Fibroblast of upper back skin (primary cell): ENCODE measurements around the gene GAGE10.
A peak's percentile ranks its signal among the peaks of the same experiment; 100 is the strongest.

Experiments used
- DNase-seq: peaks from one replicate; pipeline ENCODE4 v3.0.0-alpha.2; 2013

The GAGE10 gene, protein sequence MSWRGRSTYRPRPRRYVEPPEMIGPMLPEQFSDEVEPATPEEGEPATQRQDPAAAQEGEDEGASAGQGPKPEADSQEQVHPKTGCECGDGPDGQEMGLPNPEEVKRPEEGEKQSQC

DNA sequence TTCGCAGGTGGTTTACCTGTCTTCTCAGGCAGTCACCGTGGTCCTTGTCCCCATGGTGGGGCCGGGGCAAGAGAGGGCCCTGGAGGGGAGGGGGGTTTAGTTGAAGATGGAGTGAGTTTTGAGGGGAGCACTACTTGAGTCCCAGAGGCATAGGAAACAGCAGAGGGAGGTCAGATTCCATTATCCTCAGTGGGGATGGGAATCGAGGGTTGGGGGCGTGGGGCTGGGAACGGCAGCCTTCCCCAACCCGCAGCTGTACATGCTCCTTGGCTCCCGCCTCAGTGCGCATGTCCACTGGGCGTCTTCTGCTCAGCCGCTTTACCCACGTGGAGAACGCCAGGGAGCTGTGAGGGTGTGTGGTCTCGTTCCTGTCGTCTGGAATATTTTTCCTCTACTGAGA, at the start of gene GAGE10:
TSS of gene GAGE10 (plus strand) at position 301 of the 400 bp plus-strand sequence. CDS start 1,214 bp downstream, outside the sequence.
- no peak for DNase-seq

DNA sequence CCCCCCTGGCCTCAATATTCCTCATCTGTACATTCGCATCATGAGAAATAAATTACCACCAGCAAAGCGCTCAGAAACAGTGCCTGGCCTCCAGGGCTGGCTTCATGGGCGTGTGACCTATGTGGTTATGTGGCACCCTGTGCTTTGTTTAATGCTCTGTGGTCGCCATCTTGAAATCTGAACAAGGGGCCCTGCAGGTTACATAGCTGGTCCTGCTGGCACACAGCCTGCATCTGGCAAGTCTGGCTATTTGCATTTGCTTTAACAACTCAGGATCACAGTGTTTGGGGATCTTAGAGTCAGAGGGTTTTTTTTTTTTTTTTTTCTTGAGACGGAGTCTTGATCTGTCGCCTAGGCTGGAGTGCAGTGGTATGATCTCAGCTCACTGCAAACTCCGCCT, 48.8 kb upstream of the GAGE10 start:
- no peak for DNase-seq

DNA sequence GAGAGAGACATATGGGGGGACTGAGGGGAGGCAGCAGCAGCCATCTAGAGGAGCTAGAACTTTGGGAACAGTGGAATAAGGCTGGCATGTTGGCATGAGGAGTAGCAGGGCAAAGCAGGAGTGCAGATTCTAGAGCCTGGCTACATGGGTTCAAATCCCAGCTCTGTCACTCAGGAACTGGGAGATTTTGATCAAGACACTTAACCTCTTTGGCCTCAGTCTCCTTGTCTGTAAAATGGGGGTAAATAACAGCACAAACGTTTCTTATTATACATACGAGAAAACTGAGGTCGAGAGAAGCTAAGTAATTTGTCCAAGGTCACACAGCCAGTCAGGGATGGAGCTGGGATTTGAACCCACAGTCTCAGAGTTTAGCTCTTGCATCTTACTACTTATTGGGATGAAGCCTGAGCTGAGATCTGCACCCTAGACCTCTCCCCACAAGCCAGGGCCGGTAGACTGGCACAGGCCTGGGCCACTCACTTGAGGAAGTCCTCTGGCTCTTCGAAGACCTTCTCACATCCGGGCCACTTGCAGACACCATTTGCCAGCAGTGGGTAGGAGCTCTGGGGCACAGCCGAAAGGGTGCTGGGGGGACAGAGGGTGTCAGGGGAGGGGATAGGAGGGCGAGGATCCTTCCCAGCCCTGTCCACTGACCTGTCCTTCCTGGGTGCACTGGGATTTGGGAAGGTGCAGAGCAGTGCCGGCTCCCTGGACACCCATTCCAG, 47.0 kb upstream of the GAGE10 start:
- DNase-seq = no peak

DNA sequence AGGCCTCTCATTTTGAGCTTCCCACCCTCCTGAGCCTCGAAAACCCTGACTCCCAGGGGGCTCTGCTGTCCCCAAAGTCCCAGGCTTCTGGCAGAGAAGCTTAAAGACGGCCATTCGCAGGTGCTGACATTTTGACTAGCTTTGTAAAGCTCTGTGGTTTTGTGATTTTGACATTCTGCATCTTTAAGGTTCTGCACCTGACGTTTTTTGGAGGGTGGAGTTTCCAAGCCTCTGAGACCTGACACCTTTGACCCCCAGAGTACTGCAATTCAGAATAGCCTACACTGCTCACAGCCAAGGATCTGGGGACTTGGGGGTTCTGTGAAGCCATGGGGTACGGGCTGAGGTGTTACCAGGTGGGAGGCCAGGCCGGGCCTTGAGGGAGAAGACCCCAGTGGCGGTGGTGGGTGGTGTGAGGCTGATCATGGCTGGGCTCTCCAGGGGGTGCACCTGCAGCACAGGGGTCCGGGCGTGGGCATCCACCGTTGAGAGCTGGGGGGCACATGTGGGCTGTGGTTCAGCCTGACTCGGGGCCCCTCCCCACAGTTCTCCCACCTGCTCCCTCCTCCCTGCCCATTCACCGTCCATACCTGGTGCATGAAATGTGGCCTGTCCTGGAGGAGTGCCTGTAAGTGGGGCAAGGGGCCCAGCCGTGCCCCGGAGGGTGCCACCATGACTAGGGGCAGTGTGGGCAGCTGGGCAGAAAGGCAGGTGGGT, 46.2 kb upstream of the GAGE10 start:
- no peak for DNase-seq

DNA sequence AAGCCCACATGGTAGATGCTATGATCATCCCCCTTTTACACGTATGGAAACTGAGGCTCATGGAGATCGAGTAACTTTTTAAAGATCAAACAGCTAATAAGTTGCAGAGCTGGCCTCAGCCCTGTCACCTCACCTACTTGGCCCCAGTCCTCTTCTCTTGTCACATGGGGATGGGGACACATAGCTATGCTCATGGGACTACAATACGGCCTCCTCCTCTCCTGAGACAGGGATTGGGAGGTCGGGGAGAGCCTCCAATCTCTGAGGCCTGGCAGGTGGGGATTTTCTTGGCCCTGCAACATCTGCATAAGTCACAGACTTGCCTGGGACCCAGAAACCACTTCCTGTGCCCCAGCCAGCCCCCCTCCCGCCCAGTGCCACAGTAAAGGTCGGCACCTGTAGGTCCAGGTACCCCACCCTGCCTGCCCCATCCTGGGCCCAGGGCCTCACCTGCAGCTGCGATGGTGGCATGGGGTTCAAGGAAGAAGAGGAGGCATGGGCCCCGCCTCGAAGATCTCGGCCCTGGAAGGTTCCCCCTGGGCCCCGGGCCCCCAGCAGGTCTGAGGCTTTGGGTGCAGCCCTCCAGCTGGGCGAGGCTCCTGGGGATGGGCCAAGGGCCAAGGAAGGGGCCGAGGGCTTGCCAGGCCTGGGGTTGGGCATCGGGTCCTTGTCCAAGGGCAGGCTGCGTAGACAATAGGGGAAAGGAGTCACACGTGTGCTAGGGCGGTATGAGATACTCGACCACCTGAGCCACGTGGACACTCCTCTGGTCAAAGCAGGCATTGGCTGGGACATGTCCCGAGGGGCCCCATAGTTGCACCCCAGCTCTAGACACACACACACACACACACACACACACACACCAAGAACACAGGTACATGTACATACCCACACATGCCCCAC, 45.3 kb upstream of the GAGE10 start:
- DNase-seq = no peak

DNA sequence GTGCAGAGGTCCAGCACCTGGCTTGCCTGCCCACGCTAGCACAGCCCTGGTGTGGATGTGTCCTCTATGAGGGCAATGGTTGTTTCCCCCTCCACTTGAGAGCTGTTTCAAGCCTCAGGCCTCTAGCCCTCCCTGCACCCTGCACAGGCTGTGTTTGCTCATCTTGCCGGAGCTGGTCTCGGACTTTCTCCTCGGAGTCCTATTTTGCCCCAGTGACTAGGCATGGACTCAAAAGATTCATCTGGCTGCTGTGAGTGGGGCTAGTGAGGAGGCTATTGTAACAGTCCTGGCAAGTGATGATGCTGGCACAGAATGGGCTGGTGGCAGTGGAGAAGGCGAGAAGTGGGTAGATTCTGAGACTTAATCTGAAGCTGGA, 44.7 kb upstream of the GAGE10 start:
- no peak for DNase-seq

DNA sequence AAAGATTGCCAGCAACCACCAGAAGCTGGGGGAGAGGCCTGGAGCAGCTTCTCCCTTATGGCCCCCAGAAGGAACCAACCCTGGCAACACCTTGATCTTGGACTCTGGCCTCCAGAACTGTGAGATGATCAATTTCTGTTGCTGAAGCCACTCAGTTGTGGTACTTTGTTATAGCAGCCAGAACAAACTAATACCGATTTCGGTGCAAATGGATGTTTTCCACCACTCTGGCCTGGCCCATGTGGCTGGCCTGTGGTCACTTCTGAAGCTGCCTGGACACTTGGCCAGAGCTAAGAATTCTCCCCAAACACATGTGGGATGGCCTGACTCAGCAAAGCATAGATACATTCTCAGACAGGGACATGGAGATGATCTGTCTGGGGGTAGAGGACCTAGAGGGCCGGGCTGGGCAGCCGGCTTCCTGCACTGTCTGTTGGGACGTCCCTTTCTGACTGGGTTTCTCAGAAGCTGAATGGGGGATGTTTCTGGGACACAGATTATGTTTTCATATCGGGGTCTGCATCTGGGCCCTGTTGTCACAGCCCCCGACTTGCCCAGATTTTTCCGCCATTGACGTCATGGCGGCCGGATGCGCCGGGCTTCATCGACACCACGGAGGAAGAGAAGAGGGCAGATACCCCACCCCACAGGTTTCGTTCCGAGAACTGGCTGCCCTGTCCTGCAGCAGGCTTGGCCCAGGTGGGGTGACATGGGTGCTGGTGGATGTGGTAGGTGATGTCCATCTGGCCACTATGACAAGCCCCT, 43.0 kb upstream of the GAGE10 start:
- DNase-seq = no peak

DNA sequence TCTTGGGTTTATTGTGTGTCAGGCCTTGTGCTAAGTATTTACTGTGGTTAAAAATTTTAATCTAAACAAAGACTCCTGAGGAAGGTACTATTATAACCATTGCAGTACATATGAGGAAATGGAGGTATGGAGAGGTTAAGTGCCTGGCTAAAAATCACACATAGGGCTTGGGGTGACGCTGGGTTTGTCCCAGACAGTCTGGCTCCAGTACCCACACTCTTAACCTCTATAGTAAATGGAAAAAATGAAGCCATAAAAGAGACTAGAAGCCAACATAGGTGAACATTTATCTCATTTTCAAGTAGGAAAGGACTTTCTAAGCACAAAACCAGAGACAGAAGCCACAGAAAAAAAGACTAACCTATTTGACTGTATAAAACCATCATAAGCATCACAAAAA, 40.8 kb upstream of the GAGE10 start:
- DNase-seq = no peak

DNA sequence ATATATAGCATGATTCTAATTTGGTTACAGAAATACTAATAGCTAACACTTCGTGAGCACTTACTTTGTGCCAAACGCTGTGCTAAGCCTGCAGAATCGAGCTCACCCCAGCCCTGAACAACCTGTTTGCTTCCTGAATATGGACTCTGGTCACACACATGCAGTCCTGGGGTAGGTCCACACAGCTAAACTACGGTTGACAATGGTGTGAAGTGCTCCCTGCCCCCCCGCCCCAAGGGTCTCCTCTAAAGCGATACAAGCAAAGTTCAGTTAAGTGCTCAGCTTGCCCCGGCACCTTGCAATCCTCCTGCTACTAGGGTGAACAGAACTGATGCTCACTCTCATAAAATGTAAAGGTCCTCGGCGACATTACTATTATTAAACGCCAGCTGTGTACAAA, 39.8 kb upstream of the GAGE10 start:
- no peak for DNase-seq

DNA sequence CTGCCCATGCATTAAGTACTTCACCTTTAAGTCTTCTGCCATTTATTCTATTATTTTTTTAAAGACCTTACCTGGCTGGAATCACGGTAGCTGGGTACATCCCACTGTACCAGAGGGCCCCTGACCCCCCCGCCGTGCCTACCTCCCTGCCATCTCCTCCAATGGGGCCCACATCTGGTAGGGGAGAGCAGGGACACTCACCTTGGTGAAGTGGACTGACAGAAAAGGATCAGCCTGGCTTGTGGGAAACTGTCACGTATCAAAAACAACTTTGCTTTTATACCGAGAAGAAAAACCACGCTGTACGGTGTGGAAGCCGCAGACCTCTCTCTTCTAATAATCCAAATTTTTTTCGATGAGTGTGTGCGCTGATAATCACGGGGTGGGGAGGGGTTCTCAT, 39.0 kb upstream of the GAGE10 start, which contains the start of gene FOXP3:
TSS of gene FOXP3 (minus strand) at position 251 of the 400 bp plus-strand sequence. CDS start 6,205 bp downstream, outside the sequence.
- DNase-seq = no peak

DNA sequence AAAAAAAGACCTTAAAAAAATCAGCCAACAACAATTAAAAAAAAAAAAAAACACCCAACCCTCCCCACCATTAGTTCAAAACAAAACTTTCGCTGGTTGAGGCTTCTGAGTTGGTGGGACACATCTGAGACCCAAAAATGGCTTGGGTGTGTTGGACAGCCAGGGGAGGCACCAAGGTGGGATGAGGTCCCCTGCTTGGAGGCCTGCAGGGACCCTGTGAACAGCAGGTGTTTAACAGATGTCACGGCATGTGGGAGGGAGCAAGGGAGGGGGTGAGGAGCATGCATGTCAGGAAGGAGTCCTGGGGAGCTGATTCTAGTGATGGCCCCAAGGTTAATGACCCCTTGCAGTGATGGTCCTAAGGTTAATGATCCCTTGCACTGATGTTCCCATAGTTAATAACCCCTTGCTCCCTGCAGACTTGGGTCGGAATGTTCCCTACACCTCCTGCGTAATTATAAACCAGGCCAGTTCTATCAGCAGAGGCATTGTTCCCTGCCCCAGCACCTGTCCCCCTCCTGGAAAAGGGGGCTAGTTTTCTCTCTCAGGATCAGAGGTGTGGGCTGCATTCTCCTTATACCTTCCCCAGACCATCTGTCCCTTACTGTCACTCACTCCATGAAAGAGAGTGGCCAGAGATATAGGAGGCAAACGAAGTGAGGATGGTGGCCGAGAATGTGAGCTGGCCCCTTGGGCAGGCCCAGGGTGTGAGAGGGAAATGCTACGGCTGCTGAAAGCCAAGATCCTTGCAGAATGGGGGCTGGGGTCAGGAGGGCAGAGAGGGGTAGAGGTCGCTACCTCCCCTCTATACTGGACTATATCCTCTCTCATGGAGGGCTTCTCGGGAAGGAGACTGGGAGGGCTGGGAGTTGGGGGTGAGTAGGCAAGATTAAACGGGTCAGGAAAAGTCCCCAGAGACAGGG, 36.7 kb upstream of the GAGE10 start:
- no peak for DNase-seq

DNA sequence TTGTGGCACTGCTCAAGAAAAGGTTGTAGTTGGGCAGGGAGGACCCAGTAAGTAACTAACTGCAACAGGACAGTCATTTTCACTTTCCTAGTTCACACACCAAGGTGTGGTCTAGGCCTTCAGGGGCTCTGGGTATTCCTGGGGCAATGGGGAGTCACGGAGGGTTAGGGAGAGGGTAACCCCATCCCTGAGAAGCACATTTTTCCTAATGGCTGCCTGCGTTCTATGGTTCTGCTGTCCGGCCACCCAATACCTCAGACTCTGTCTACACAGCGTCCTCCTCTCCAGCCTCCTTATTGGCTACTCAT, 34.8 kb upstream of the GAGE10 start:
- DNase-seq = no peak

DNA sequence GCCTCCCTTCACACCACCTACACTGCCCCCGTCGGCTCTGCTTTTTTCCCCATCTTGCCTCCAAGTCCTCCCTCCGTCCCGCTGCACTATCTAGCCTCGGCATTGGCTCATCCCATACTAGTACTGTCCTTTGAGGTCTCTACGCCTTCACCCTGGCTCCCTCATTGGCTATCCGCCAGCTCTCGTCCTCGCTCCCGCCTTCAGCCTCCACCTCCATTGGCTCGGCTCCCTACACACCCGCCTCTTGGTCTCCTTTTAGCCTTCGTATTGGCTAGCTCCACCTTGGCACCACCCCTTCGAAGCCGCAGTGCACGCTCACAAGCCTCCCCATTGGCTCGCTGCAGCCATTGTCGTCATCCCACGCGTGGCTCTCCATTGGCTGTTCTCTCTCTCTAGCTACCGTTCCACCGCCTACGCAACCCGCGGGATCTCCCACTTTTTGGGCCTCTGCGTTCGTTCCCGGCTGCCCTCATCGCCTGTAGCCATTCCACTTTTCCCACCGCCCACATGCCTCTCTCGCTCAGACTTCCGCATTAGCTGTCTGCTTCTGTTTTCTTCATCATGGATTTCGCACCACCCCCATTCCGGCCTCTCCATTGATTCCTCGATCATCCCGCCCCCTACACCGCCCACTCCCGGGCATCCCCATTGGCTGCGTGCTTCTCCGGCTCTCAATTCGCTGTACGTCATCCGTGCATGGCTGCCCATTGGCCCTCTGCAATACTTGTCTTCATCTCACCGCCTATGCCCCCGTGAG, 34.3 kb upstream of the GAGE10 start:
- DNase-seq = peak; percentile 98

DNA sequence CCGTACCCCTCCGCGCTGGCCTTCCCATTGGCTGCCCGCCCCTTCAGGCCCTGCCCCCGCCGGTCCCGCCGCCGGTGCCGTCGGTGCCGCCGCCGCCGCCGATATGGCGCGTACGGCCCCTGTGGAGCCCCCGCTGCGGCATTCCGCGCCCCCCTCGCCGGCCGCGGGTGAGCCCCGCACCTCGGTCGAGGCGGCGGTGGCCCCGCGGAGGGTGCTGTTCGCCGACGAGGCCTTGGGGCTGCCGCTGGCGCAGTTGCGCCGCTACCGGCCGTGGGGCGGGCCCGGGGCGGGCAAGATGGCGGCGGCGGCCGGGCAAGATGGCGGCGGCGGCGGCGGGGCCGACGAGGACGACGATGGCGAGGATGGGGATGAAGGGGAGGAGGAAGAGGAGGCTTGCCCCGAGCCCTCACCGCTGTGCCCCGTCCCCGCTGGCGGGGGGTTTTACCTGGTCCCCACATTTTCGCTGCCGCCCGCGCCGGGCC, 33.6 kb upstream of the GAGE10 start, which contains the start of gene PPP1R3F:
TSS of gene PPP1R3F (plus strand) at position 27 of the 482 bp plus-strand sequence. CDS start at position 104, 77 bp downstream.
- no peak for DNase-seq

DNA sequence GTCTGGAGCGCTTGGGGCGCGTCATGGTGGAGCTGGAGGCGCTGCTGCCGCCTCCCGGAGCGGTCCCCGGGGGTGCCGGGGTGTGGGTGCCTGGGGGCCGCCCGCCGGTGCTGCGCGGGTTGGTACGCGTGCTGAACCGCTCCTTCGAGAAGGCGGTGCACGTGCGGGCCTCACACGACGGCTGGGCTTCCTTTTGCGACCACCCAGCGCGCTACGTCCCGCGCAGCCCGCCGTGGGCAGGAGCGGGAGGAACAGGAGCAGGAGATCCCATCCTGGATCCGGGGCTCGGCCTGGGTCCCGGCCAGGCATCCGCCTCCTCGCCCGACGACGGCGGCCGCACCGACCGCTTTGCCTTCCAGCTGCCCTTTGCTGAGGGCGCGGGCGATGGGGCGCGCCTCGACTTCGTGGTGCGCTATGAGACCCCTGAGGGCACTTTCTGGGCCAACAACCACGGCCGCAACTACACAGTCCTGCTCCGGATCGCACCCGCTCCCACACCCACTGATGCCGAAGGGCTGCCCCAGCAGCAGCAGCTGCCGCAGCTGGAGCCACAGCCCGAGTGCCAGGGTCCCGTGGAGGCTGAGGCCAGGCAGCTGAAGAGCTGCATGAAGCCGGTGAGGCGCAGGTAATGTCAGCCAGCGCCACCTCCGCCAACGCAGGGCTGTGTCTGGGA, 33.1 kb upstream of the GAGE10 start:
- no peak for DNase-seq

DNA sequence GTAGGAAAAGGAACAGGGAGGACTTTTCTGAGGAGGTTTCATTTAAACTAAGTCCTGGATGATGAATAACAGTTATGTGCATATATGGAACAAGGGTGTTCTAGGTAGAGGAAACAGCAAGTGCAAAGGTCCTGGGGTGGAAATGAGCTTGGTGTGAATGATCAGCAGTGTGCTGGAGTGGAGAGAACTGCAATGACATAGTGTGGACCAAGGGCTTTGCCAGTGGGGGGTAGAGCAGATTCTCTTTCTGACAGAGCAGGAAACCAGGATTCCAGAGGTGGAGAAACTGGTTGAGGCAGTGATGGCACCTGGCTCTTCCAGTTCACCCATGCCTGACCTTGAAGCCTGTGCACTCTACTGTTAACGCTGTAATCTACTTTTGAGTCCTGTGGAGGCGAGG, 32.1 kb upstream of the GAGE10 start:
- no peak for DNase-seq

DNA sequence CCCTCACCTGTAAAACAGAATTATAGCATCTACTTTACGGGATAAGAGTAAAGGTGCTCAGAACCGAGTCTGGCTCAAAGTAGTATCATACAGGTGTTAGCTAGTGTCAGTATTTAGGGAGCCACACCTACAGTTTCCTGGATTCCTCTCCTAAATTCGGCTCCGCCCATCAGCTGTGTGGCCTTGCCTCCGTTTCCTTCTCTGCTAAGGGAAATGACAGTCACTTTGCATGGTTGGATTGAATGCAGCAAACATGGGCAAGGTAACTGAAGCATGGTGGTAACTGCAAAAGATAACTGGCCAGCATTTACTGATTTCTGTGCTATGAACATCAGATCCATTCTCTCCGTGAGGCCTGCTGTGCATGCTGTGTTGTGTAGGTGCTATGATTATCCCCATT, 31.0 kb upstream of the GAGE10 start:
- DNase-seq = no peak

DNA sequence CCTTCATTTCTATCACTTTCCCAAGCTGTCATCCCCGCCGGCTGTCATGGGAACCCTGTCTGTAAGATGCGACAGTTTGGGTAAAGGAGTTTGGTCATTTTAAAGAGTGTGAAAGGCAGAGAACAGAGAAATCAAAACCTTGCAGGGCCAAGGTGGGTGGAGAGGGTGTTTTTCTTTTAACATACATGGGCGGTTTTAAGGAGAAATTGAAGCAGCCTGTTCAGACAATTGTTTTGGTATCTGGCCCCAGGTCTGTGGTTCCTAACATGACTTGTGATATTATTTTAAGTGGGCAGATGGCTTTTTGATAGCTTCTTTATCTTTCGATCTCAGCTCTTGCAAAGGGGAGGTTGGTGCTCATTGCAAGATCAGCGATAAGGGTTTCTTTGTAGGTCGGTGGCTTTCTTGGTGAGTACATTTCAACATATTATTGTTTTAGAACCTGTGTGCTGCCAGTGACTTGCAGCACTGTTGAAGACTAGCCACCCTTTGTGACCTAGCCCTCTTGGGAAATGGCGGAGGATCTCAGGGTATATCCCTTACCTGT, 30.2 kb upstream of the GAGE10 start:
- DNase-seq = no peak

DNA sequence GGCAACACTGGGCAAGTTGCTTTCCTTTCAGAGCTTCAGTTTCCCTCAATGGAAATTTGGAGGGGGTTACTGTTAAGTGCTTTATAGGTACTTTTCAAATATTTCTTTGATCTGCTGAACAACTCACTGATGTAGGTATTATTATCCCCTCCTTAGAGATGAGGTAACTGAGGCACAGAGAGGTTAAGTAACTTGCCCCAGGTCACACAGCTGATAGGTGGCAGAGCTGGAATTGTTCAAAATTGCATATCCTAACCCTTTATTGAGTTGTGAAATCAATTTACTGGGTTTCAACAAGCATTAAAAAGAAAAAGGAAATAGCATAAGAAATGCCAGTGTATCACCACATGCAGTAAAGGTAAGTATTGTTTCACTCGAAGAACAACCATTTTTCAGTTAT, 27.2 kb upstream of the GAGE10 start:
- DNase-seq = no peak
